Ovary (tissue), 9 donors: ENCODE data around the gene SLC22A23. TPM values are rescaled to one million over a fixed set of nuclear protein-coding genes. Genes with fewer than 3 reads are reported as not detected.

Experiments used
- DNase-seq, 5 donors: peaks; one replicate each; pipeline ENCODE4 v3.0.0-alpha.2; 2019 to 2020
- H3K27ac ChIP-seq, 2 donors: fragments of 200-600 bp; one replicate each; pipeline versions ENCODE4 v1.5.1 to v1.8.0; 2019 to 2022
- H3K27me3 ChIP-seq: fragments of 200-600 bp; one replicate; pipeline ENCODE4 v1.8.0; 2022
- H3K36me3 ChIP-seq: fragments of 200-600 bp; sonication (generic); one replicate; pipeline ENCODE4 v1.5.1; 2019
- H3K4me1 ChIP-seq: one replicate; pipeline ENCODE4 v1.8.1; 2013; ENCODE audit warnings: mild to moderate bottlenecking, moderate library complexity; ENCODE audit not compliant: insufficient read depth
- H3K4me3 ChIP-seq: fragments of 200-600 bp; sonication (generic); one replicate; pipeline ENCODE4 v1.5.1; 2017
- H3K9me3 ChIP-seq, 2 donors: fragments of 200-600 bp in 1 of 2; sonication (generic) in 1 of 2; one replicate each; pipeline versions ENCODE4 v1.5.1 to v1.8.1; 2013 to 2019; ENCODE audit warnings: mild to moderate bottlenecking in 1 of 2, moderate library complexity in 1 of 2
- EP300 ChIP-seq: sonication (generic); formaldehyde crosslinking; IDR thresholded peaks from one replicate; pipeline ENCODE4 v1.6.1; 2017; ENCODE audit warnings: antibody characterized with exemption
- POLR2A ChIP-seq: fragments of 450-650 bp; IDR thresholded peaks from one replicate; pipeline ENCODE4 v1.6.1; 2017; ENCODE audit warnings: antibody characterized with exemption, mild to moderate bottlenecking, moderate library complexity
- WGBS, 3 donors: extraction: QIAGEN DNeasy Blood & Tissue Kit in 1 of 3; methylation state at CpG; one replicate each; pipeline versions ENCODE4 v1.1.5 to v1.1.7; 2013 to 2017; 5-methylcytosine and 5-hydroxymethylcytosine counted together
- intact Hi-C, 4 donors: fragments of 100-400 bp; cut with DNase I; formaldehyde crosslinking; loops; one replicate each; pipeline versions ENCODE4 v1.11.0 to v1.15.1; 2022 to 2023
- polyA plus RNA-seq, 2 donors: library from polyadenylated mRNA; stranded (reverse); fragments of 200-250 nt in 1 of 2; fragments of 350-450 nt in 1 of 2; fragmentation: Illumina TruSeq in 1 of 2; extraction: RNeasy Lipid Tissue Mini Kit (QIAGEN cat#74804) in 1 of 2; gene quantifications; one replicate each; pipeline ENCODE4 v1.2.3, GENCODE V29; 2013 to 2014
- total RNA-seq, 7 donors: library from RNA; depleted of rRNA in 2 of 7; stranded (reverse); fragments of >200 nt in 2 of 7; fragmentation: NEBNext Ultra II Directional in 3 of 7; extraction: Animal tissue kit (Norgen Biotek cat#: 25700) in 3 of 7; gene quantifications; one replicate each; pipeline versions ENCODE4 v1.1.0 to v1.2.4, GENCODE V29; 2016 to 2023
- TF ChIP-seq, protein P1 (sequence below), 3 donors: fragments of 450-650 bp in 2 of 3; fragments of 200-600 bp in 1 of 3; IDR thresholded peaks; one replicate each; pipeline versions ENCODE4 v1.5.1 to v1.8.0; 2016 to 2022; ENCODE audit warnings: antibody characterized with exemption in 3 of 3, mild to moderate bottlenecking in 1 of 3
- donor health status: DM: no; HTN: no; CAD: no; lungs with moderate emphysema.
- donor health status: DM: no; HTN: no; CAD: no.
- donor health status: Bipolar disorder and iron deficiency.
- donor health status: DM: yes; HTN: yes; CAD: no.
- donor health status: DM: no; HTN: no; CAD: no.
- donor health status: DM: yes; HTN: yes; CAD: no.

The SLC22A23 gene
- total and polyA plus RNA-seq, 9 donors, result 2.3 to 31.0 (median 5.2) TPM

DNA sequence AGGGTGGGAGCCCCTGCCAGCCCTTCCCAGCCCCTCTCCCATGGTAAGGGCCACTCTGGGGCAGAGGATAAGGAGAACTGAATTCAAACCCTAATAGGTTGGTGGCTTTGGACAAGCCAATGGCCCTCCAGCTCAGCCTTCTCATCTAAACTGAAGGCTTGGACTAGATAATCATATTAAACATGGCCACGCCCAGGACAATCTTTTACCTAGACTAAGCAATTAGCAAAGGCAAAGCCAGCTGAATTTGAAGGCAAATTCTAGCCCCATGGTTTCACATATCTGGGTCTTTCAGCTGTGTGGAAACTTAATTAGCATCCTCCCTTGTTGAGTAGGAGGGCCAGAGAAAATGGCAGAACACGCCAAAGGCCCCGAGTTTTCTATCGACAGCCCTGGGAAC, 10.7 kb downstream of the SLC22A23 start:
- H3K4me3 ChIP-seq, result no peak overlapping the region
- no peaks in the 10 kb centered on the region for H3K9me3 ChIP-seq
- H3K4me1 ChIP-seq, result no peaks in the 10 kb centered on the region
- intact Hi-C loops, result no loop called here
- 88 to 94% (median 91%) methylated on average over 4 of the region's 4 CpGs for WGBS, 3 donors
- no peak for DNase-seq
- TF ChIP-seq, protein P1, sequence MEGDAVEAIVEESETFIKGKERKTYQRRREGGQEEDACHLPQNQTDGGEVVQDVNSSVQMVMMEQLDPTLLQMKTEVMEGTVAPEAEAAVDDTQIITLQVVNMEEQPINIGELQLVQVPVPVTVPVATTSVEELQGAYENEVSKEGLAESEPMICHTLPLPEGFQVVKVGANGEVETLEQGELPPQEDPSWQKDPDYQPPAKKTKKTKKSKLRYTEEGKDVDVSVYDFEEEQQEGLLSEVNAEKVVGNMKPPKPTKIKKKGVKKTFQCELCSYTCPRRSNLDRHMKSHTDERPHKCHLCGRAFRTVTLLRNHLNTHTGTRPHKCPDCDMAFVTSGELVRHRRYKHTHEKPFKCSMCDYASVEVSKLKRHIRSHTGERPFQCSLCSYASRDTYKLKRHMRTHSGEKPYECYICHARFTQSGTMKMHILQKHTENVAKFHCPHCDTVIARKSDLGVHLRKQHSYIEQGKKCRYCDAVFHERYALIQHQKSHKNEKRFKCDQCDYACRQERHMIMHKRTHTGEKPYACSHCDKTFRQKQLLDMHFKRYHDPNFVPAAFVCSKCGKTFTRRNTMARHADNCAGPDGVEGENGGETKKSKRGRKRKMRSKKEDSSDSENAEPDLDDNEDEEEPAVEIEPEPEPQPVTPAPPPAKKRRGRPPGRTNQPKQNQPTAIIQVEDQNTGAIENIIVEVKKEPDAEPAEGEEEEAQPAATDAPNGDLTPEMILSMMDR (IDR thresholded peaks at IDR 0.05), result no peak
- TF ChIP-seq EP300 (no peak), POLR2A (no peak)
- no peaks in the 10 kb centered on the region for H3K27me3 ChIP-seq
- no peak overlapping the region for H3K27ac ChIP-seq
- no peaks in the 10 kb centered on the region for H3K36me3 ChIP-seq

DNA sequence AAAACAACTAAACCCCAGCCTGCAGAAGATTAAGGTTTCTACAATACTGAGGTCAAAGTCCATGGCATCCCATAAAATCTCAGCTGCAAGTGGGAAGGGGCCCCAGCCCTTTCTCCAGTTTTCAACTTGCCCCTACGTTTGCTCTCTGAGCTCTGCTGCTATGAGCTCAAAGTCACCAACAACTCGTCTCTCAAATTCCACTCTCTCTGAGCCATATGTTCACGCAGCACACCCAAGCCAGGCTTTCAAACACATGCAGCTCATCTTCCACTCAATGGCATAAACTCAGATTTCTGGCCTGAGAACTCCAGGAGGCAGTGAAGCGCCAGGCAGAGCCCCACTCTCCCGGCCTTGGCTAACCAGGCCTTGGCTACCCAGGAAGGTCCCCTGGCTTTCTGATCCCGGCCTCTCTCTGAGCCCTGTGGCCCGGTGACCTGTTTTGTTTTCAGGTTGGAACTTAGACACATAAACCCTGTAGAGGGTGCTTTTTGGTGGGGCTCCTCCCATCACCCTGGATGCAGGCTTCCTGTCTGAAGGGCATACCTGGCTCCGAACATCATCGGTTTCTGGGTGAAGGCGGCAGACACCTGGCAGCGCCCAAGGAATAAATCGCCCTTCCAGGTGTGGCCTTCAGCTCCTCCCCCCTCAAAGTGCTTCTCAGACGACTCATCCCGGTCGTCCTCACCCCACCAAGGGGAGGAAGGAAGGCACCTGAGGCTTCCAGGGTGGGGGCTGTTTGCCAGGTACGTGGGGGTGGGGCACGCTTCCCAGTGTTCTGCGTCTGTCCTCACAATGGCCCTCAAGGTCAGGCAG, 12.4 kb downstream of the SLC22A23 start:
- no peak for DNase-seq
- no peaks in the 10 kb centered on the region for H3K27me3 ChIP-seq
- no peak overlapping the region for H3K27ac ChIP-seq
- 83 to 87% (median 84%) methylated on average over 17 to 18 of the region's 18 CpGs for WGBS, 3 donors
- no peak overlapping the region for H3K4me3 ChIP-seq
- TF ChIP-seq, protein P1 (IDR thresholded peaks at IDR 0.05), result no peak
- TF ChIP-seq POLR2A (no peak), EP300 (no peak)
- H3K36me3 ChIP-seq, result no peaks in the 10 kb centered on the region
- no peaks in the 10 kb centered on the region for H3K4me1 ChIP-seq
- intact Hi-C loops, result no loop called here
- no peaks in the 10 kb centered on the region for H3K9me3 ChIP-seq

DNA sequence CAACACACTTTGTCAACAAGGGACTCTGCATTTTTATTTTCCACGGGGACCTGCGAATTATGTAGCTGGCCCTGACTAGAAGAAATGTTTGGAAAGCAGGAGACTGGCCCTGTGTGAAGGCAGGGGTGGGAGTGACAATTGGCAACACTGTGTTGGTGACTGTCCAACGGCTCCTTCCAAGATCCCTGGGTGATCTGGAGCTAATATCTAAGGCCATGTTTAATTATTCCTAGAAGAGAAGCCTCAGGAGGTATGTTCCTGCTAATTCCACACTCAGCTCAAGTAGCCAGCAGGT, 13.7 kb downstream of the SLC22A23 start:
- H3K4me3 ChIP-seq, result no peak overlapping the region
- intact Hi-C loops, result no loop called here
- 53 to 62% (median 61%) methylated on average over 3 of the region's 3 CpGs for WGBS, 3 donors
- H3K27ac ChIP-seq, result no peak overlapping the region
- no peaks in the 10 kb centered on the region for H3K9me3 ChIP-seq
- H3K27me3 ChIP-seq, result no peaks in the 10 kb centered on the region
- DNase-seq, result no peak
- no peaks in the 10 kb centered on the region for H3K4me1 ChIP-seq
- no peaks in the 10 kb centered on the region for H3K36me3 ChIP-seq
- TF ChIP-seq EP300, result no peak
- no peak for TF ChIP-seq POLR2A
- TF ChIP-seq, protein P1 (IDR thresholded peaks at IDR 0.05), result no peak

- 73 to 79% (median 74%) methylated on average over 8 of the region's 8 CpGs for WGBS, 3 donors
- H3K27me3 ChIP-seq, result no peaks in the 10 kb centered on the region
Observed at GRCh38 chr6:3442431-3443220, 14.2 kb downstream of the SLC22A23 start.

More at GRCh38 chr6:3442431-3443220, 14.2 kb downstream of the SLC22A23 start:
- H3K4me3 ChIP-seq, result no peak overlapping the region
- H3K4me1 ChIP-seq, result no peaks in the 10 kb centered on the region
- no peaks in the 10 kb centered on the region for H3K9me3 ChIP-seq
- no peaks in the 10 kb centered on the region for H3K36me3 ChIP-seq
- intact Hi-C loops, result no loop called here
- no peak for TF ChIP-seq POLR2A
- TF ChIP-seq, protein P1 (IDR thresholded peaks at IDR 0.05), result no peak
- TF ChIP-seq EP300, result no peak
- no peak overlapping the region for H3K27ac ChIP-seq
- no peak for DNase-seq
